Fibroblast of lung (primary cell): ENCODE measurements around the gene SCN1A.

Experiments used
- CTCF ChIP-seq, 2 donors: IDR thresholded peaks in 1 of 2; conservative IDR thresholded peaks in 1 of 2; 1 replicate in 1 of 2; 2 replicates in 1 of 2; pipeline ENCODE4 v1.5.1; 2011 to 2012; ENCODE audit warnings: low read length in 2 of 2, control low read depth in 1 of 2, inconsistent platforms in 1 of 2, low read depth in 1 of 2, mild to moderate bottlenecking in 1 of 2
- EZH2 ChIP-seq: IDR thresholded peaks from 2 replicates; pipeline ENCODE4 v1.5.1; 2012; ENCODE audit warnings: low read length, control low read depth, mild to moderate bottlenecking; ENCODE audit errors: missing control alignments

DNA sequence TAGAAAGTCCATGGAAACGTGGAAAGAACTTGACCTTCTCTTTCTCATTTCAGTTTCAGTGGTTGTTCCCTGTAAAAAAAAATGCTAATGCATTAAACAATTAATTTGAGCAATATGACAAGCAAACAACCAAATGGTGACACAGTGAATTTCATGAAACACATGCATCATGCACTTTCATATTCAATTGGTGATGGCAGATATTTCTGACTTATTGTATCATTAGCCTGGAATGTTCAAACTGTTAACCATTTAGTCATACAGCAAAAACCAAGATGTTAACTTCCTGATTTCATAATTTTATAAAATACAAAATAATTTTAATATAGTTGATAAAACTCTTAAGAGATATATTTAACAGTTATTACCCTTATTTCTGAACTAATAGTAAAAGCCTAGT, 85.5 kb downstream of the SCN1A start:
- no peak for TF ChIP-seq CTCF (conservative IDR thresholded peaks at IDR 0.05 in 1 of 2, IDR thresholded peaks at IDR 0.05 in 1 of 2; ENCODE audit: low read depth in 1 of 2, low read length in 2 of 2)
- no peak for TF ChIP-seq EZH2
